A375 (cell line): ENCODE measurements around the gene CX3CR1. TPM values are rescaled to one million over a fixed set of nuclear protein-coding genes. Genes with fewer than 3 reads are reported as not detected.

Source experiments
- total RNA-seq: library from RNA; depleted of rRNA; stranded (reverse); fragments of >200 nt; shearing (Covaris generic); gene quantifications from 2 replicates; pipeline ENCODE4 v1.2.3, GENCODE V29; 2014; rRNA removed

CX3CR1 gene, protein sequence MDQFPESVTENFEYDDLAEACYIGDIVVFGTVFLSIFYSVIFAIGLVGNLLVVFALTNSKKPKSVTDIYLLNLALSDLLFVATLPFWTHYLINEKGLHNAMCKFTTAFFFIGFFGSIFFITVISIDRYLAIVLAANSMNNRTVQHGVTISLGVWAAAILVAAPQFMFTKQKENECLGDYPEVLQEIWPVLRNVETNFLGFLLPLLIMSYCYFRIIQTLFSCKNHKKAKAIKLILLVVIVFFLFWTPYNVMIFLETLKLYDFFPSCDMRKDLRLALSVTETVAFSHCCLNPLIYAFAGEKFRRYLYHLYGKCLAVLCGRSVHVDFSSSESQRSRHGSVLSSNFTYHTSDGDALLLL
- not detected in 2 replicates for total RNA-seq

GRCh38 chr3:39279745-39280517, at the start of gene CX3CR1:
Gene CX3CR1, minus strand, starts transcription at chr3:39280036. Its CDS starts 13,527 bp downstream, at chr3:39266509.

GRCh38 chr3:39329493-39329892, 49.7 kb upstream of the CX3CR1 start, which contains the start of gene CCR8:
Gene CCR8, plus strand, starts transcription at chr3:39329709. Its CDS starts 2,623 bp downstream, at chr3:39332332.

Other genes with a start within 250 kb of the CX3CR1 start
- gene SCN11A, start 228.1 kb downstream of the CX3CR1 start, total RNA-seq, result not detected in 2 replicates
- gene WDR48, start 228.0 kb downstream of the CX3CR1 start, total RNA-seq, result 28.4 and 28.7 TPM in 2 replicates
- 33.9 and 44.1 TPM in 2 replicates for gene GORASP1, start 172.4 kb downstream of the CX3CR1 start, total RNA-seq
- gene TTC21A, start 172.4 kb downstream of the CX3CR1 start, total RNA-seq, result 2.6 and 3.9 TPM in 2 replicates
- gene CSRNP1, start 126.4 kb downstream of the CX3CR1 start, total RNA-seq, result 51.4 and 61.8 TPM in 2 replicates
- not detected in 2 replicates for gene XIRP1, start 87.4 kb downstream of the CX3CR1 start, total RNA-seq
- gene CCR8, start 49.7 kb upstream of the CX3CR1 start, total RNA-seq, result not detected in 2 replicates
- gene SLC25A38, start 103.3 kb upstream of the CX3CR1 start, total RNA-seq, result 28.7 and 31.1 TPM in 2 replicates
- 2,957 and 3,011 TPM in 2 replicates for gene RPSA, start 126.7 kb upstream of the CX3CR1 start, total RNA-seq
- not detected in 2 replicates for gene MOBP, start 187.6 kb upstream of the CX3CR1 start, total RNA-seq